GM19372 (cell line): ENCODE measurements around the gene SMYD5.

Experiments used
- ATAC-seq: cut with Tn5 transposase; IDR thresholded peaks from one replicate; pipeline ENCODE4 v1.9.1; 2021; ENCODE audit warnings: mild to moderate bottlenecking, low read depth, moderate library complexity; ENCODE audit not compliant: unreplicated experiment

The SMYD5 gene

DNA sequence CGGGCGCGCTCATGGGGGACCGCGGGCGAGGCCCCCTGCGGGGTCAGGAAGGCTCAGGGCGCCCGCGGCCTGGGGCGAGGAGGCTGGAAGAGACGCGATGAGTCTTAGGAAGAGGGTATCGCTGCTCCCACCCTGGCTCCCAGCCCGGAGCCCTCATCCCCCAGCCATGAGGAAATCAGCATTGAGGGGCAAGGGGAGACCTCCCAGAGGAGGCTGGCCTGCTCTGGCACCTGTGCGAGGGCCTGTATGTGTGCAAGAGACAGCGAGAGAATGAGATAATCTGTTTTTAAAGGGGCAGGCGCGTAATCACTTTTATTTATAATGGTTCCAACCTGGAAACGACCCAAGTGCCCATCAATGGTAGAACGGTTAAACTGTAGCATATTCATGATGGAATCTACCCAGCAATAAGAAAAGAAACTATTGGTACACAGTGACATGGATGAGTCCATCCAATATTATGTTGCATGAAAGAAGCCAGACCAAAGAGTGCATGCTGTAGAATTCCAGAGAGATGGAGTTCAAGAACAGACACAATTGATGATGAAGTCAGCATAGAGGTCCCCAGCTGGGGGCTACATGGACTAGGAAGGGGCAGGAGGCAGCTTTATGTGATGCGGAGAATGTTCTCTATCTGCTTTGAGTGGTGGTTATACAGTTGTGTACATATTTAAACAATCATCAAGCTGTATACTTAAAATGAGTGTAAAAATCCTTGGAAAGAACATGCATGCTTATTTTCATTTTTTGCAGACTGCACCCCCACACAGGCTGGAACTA lies 55.8 kb downstream of the SMYD5 start:
- ATAC-seq, result peak; percentile 16

DNA sequence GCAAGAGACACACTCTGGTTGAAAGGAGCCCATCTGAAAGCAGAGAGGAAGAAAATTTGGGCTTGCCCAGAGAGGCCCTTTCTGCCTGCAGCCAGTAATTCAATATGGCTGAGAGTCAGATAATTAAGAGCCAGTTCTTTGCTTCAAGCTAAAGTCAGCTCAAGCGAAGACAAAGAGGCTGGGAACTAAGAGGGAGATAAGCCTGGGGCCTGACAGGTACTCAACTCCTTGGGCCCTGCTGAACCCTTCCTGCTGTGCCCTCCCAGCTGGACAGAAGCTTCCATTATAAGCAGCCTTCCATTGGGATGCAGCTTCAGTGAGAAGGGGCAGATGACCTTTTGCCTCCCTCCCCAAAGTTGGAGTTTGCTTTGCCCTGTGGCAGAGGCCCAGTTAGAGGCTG lies 58.2 kb downstream of the SMYD5 start:
- ATAC-seq, result no peak
